HG03097 (cell line): ENCODE results near the gene EYA3.

Source experiments
- ATAC-seq: cut with Tn5 transposase; IDR thresholded peaks from one replicate; pipeline ENCODE4 v1.9.1; 2021; ENCODE audit not compliant: unreplicated experiment, low FRiP score

EYA3 gene

DNA sequence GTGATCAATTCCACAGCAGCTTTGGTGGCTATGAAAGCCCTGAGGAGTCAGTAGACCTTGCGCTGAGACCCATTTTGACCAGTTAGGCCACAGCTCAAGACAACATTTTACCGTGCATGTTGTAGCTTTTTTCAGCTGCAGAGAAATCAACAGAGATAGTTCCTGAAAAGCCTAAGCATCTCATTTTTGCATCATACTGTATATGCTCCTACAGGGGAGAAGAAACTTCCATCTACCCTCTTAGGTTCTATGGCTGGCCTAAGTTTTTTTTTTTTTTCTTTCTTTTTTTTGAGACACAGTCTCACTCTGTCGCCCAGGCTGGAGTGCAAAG is 24.8 kb upstream of the EYA3 start:
- ATAC-seq: no peak

DNA sequence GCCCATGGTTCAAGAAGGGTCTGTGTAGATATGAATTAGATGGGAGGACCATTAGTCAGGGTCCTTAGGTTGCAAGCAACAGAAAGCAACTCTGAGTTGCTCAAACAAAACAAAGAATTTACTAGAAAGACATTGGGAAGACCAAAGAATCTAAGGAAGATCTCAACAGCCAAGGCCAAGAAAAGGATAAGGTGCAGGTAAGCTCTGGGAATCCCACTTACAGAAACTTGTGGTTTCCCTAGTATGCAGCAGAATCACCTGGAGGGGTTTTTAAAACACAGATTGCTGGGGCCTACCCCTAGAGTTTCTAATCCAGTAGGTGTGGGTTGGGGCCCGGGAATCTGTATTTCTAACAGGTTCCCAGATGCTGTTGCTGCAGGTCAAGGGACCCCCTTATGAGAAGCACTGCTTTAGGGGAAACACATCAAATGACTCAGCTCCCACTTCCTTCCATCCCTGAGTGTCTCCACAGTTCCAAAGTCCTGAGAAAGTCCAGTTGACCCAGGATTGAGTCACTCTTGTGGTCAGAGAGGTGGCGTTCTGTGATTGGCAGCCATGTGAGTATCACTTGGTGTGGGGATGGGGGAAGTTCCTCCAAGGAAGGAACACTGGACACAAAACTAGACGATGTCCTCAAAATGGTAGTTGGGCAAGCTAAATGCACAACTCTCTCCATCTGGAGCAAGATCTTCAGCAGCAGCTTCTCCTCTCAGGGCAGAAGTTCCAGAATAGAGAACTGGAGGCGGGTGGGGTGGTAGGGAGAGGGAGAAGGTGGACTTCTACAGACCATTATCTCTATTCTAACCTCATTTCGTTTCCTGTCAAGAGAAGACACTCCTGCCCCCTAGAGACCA is 24.2 kb upstream of the EYA3 start:
- ATAC-seq: no peak

GRCh38 chr1:28111157-28111556 is 22.7 kb upstream of the EYA3 start:
- no peak for ATAC-seq

- no peak for ATAC-seq
Measured at GRCh38 chr1:28110555-28110954, 22.1 kb upstream of the EYA3 start.

GRCh38 chr1:28109639-28110038 is 21.2 kb upstream of the EYA3 start:
- ATAC-seq: no peak

DNA sequence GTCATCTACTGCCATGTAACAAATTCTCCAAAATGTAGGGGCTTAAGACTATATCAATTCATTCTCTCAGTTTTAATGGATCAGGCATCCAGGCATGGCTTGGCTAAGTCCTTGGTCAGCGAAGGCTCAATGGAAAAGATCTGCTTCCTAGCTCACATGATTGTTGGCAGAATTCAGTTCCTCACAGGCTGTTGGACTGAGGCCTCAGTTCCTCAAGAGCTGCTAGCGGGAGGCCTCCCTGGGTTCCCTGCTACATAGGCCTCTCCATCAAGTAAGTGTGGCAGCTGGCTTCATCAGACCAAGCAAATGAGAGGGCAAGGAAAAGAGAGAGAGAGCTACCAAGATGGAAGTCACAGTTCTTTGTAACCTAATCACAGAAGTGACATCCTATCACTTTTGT is 19.6 kb upstream of the EYA3 start:
- ATAC-seq: no peak

DNA sequence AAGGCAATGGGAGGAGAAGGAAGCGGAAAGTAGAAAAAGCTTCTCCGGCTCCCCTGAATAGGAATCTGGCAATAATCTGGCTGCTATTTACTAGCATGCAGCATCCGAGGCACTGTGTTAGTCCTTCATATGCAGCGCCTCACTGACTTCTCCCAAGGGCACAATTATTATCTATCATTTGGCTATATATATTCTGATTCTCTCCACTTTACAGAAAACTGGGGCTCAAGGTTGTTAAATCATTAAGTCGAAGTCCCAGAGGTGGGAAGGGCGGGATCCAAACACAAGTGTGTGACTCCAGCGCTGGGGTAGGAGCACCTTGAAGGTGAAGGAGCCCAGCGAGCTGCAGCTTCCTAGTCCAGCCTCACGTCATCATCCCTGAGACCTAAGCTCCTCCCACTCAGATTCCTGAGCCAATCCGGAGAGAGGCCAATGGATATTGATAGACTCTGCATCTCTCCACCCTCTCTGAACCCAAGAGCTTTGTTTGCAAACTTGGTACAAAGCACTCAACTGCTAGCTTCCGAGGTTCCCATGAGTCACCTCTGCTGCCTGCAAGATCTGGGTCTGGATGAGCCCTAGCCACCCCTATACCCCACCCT is 16.6 kb upstream of the EYA3 start:
- ATAC-seq: no peak

DNA sequence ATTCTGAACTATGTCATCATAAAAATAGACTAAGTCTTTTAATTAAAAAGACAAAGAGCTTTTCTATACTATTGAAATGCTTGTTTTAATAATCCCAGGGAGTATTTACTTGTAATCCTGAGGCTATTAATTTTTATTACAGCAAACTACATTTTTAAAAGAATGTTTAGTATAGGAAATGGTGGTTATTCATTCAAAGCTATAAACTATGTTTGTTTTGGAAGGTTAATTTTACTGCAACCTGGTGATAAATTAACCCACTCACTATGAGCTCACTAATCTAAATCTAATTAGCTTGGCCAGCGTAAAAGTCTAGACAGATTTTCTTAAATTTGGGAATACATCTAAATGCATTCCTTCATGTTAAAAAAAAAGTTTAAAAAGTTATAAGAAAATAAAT is 13.8 kb upstream of the EYA3 start:
- ATAC-seq: no peak

- ATAC-seq: no peak
Measured at GRCh38 chr1:28099050-28099769, 10.8 kb upstream of the EYA3 start.

- ATAC-seq: no peak
Measured at GRCh38 chr1:28097100-28097472, 8.7 kb upstream of the EYA3 start.

GRCh38 chr1:28096210-28097099 is 8.0 kb upstream of the EYA3 start:
- ATAC-seq: no peak

DNA sequence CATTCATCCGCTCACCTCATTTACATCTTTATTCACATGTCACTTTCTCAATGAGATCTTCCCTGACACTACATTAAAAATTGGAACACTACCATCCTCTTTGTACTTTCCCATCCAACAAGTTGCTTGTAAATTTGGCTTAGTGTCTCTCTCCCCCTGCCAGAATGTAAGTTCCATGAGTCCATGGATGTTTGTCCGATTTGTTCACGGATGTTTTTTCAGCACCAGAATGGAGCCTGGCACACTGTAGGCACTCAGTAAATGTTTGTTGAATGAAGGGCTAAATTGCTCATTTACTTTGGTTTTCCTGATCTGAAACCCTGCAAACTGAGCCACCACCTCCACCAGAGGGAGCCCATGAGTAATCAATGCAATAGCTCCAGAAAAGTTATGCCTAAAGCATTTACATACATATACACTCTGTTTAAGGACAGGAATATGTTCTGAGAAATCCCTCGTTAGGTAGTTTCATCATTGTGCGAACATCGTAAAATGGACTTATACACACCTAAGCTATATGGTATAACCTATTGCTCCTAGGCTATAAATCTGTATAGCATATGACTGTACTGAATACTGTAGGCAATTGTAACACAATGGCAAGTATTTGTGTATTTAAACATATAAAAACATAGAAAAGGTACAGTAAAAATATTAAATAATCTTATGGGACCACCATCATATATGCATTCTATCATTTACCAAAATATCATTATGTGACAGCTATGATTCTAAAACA is 2.8 kb upstream of the EYA3 start:
- ATAC-seq: no peak

DNA sequence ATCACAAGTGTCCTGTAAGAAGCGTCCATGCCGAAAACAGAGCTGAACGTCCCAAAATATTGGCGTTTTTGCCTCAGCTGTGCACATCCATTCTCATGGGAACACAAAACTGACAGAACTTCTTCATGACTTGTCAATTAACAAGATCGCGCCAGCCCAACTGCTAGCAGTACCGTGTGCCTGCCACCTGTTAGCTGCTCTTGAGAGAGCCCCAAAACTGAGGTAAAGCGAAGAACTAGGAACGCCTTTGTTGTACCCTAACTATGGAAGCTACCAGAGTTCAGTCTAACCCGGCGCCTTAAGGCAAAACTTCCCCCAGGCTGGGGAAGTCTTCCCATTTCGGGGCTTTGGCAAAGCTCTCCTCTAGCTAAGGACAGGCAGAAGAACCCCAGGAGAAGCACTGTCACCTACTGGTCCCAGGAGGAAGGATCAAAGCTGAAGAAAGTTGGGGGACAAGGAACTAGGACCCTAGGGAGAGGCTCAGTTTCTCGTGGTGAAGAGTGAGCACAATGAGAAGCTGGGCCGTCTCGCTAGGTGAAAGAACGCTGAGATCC is 719 bp downstream of the EYA3 start:
- ATAC-seq: no peak

- ATAC-seq: no peak
Measured at GRCh38 chr1:28086651-28087050, 1.8 kb downstream of the EYA3 start.

DNA sequence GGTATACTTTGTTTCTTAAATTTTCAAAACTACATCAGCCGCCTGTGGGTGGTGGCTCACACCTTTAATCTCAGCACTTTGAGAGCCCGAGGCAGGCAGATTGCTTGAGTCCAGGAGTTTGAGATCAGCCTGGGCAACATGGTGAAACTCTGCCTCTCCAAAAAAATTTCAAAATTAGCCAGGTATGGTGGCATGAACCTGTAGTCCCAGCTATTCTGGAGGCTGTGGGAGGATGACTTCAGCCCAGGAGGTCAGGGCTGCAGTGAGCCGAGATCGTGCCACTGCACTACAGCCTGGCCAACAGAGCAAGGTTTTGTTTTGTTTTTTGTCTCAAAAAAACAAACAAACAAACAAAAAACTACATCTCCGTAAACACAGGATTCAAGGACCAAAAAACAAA is 3.3 kb downstream of the EYA3 start:
- ATAC-seq: no peak

DNA sequence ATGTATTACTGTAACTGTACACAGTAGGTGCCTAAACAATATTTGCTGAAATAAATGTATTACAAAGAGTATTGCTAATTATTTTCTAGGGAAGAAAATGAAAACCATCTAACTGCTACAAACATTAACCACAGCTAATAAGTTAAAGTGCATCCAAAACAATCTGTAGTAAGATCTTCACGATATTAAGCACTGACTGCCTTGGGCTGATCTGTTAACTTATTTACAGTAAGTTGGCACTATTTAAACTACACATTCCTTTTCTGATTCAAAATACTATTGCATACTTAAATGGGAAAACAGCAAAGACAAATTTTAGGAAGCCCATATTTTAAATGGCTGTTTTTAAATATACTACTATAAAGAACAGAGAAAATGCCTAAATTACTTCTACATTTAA is 4.5 kb downstream of the EYA3 start:
- ATAC-seq: no peak

- ATAC-seq: no peak
Measured at GRCh38 chr1:28078680-28079626, 9.5 kb downstream of the EYA3 start.

DNA sequence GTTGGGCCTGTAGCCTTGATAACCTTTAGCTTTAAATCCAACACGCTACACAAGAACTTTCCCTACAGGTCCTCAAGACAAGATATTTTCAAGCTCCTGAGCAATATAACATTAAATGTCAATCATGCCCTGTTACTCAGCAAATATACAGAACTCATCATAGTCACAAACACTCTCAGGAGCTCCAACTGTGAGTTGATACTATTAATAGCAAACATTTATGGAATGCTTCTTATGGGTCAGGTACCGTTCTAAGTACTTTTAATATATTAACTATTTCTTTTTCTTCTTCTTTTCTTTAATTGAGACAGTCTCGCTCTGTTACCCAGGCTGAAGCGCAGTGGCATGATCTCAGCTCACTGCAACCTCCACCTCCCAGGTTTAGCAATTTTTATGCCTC is 10.1 kb downstream of the EYA3 start:
- no peak for ATAC-seq
